Measurements from ENCODE around the gene NTF4. TPM values are rescaled to one million over a fixed set of nuclear protein-coding genes. Genes with fewer than 3 reads are reported as not detected.
"Not testable (repeated sequence)": the region's sequence is repeated elsewhere in the genome, so short reads cannot be mapped to it uniquely, and the experiment has no call there.

Gene NTF4
- total and polyA plus RNA-seq, 9 donors = 0.13 to 0.46 (median 0.25) TPM; not detected in 5

- Histone ChIP-seq H3K27me3 (no peaks in the 10 kb centered on the region), H3K9me3 (no peaks in the 10 kb centered on the region), H3K4me1 (ENCODE audit: insufficient read depth) (peaks cover 2% of the 10 kb centered on the region), H3K36me3 (no peaks in the 10 kb centered on the region), H3K27ac (no peak overlapping the region), H3K4me3 (no peak overlapping the region)
- no peak for DNase-seq
- intact Hi-C loops (cut with DNase I) = no loop called here
- no peak for TF ChIP-seq CTCF (IDR thresholded peaks at IDR 0.05)
- TF ChIP-seq POLR2A (IDR thresholded peaks at IDR 0.05) = no peak
- no peak for TF ChIP-seq EP300 (IDR thresholded peaks at IDR 0.05)
- 76 to 85% (median 77%) methylated on average over 4 of the region's 4 CpGs for WGBS, 3 donors
Observed at GRCh38 chr19:49080392-49080791, 15.8 kb upstream of the NTF4 start.

GRCh38 chr19:49074869-49075268 lies 10.3 kb upstream of the NTF4 start:
- H3K4me3 ChIP-seq; H3K27me3 ChIP-seq; H3K27ac ChIP-seq; H3K36me3 ChIP-seq; intact Hi-C loops (cut with DNase I); H3K9me3 ChIP-seq; H3K4me1 ChIP-seq (ENCODE audit: insufficient read depth): not testable (repeated sequence)
- peak; percentile 45 to 69 (median 61) for DNase-seq
- WGBS, 3 donors = 18 to 20% (median 20%) methylated on average over 9 of the region's 9 CpGs
- peak in 2 of 3 donors; percentile 33 to 57 for TF ChIP-seq CTCF (IDR thresholded peaks at IDR 0.05)

- Histone ChIP-seq H3K27me3 (peaks cover 3% of the 10 kb centered on the region), H3K4me3 (no peak overlapping the region), H3K27ac (no peak overlapping the region), H3K36me3 (no peaks in the 10 kb centered on the region), H3K4me1 (ENCODE audit: insufficient read depth) (no peaks in the 10 kb centered on the region), H3K9me3 (no peaks in the 10 kb centered on the region)
- TF ChIP-seq EP300 (IDR thresholded peaks at IDR 0.05) (no peak), CTCF (IDR thresholded peaks at IDR 0.05) (no peak), POLR2A (IDR thresholded peaks at IDR 0.05) (no peak)
- intact Hi-C loops (cut with DNase I) = no loop called here
- no peak for DNase-seq
- WGBS, 3 donors = 56 to 68% (median 57%) methylated on average over 23 of the region's 23 CpGs
Observed at GRCh38 chr19:49073514-49074378, 9.1 kb upstream of the NTF4 start.

DNA sequence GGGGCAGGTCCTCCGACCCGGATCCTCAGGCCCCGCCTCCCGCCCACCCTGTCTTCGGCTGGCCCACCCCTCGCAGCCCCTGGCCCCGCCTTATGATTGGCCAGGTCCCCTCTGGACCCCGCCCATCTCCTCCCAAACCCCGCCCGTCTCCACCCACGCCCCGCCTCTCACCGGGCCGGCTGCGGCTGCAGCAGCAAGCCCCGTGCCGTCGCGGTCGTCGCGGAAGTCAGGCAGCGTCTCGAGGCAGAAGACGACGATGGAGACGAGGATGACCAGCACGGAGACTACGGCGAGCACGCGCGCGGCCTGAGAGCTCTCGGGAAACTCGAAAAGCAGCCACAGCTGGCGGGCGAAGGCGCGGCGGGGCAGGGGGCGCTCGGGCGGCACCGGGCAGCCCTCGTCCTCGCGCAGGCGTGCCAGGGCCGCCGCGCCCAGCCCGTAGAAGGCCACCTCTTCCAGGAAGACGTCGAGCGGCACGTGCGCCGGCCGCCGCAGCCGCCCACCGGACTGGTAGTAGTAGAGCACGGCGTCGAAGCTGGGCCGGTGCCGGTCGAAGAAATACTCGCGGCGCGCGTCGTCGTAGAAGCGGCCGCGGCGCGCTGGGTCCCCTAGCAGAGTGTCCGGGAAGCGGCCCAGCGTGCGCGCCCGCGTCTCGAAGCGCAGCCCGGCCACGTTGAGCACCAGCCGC lies 7.4 kb upstream of the NTF4 start:
- WGBS, 3 donors = 2 to 3% (median 3%) methylated on average over 89 to 93 of the region's 93 CpGs
- H3K4me1 ChIP-seq (ENCODE audit: insufficient read depth) = no peaks in the 10 kb centered on the region
- DNase-seq = no peak
- no peaks in the 10 kb centered on the region for H3K36me3 ChIP-seq
- no peaks in the 10 kb centered on the region for H3K9me3 ChIP-seq
- peaks cover 3% of the 10 kb centered on the region for H3K27me3 ChIP-seq
- intact Hi-C loops (cut with DNase I) = no loop called here
- no peak overlapping the region for H3K4me3 ChIP-seq
- no peak for TF ChIP-seq CTCF (IDR thresholded peaks at IDR 0.05)
- no peak for TF ChIP-seq EP300 (IDR thresholded peaks at IDR 0.05)
- H3K27ac ChIP-seq = no peak overlapping the region

Data from ovary (tissue), 9 donors.